Heart left ventricle (tissue), 16 donors: ENCODE data around the gene CD69. TPM values are rescaled to one million over a fixed set of nuclear protein-coding genes. Genes with fewer than 3 reads are reported as not detected.

Experiments used
- ATAC-seq, 4 donors: fragments of 200-7000 bp; cut with Tn5 transposase; one replicate each; pipeline ENCODE4 v1.9.1; 2020 to 2022; ENCODE audit warnings: moderate library complexity in 4 of 4, mild to moderate bottlenecking in 3 of 4, moderate number of reproducible peaks in 1 of 4
- DNase-seq, 5 donors: peaks; one replicate each; pipeline ENCODE4 v3.0.0-alpha.2; 2020
- H3K27ac ChIP-seq, 12 donors: fragments of 200-600 bp; sonication (generic) in 4 of 12; one replicate each; pipeline versions ENCODE4 v1.5.0 to v1.8.0; 2016 to 2022; ENCODE audit warnings: mild to moderate bottlenecking in 2 of 12
- H3K27me3 ChIP-seq, 9 donors: fragments of 200-600 bp; sonication (generic) in 2 of 9; one replicate each; pipeline versions ENCODE4 v1.5.1 to v1.8.0; 2016 to 2022; ENCODE audit warnings: mild to moderate bottlenecking in 3 of 9
- H3K36me3 ChIP-seq, 9 donors: fragments of 200-600 bp; sonication (generic) in 2 of 9; one replicate each; pipeline versions ENCODE4 v1.5.0 to v1.8.0; 2018 to 2022; ENCODE audit warnings: mild to moderate bottlenecking in 2 of 9
- H3K4me1 ChIP-seq, 12 donors: fragments of 200-600 bp; sonication (generic) in 4 of 12; one replicate each; pipeline versions ENCODE4 v1.5.0 to v1.8.0; 2016 to 2022; ENCODE audit warnings: mild to moderate bottlenecking in 3 of 12
- H3K4me3 ChIP-seq, 12 donors: fragments of 200-600 bp; sonication (generic) in 4 of 12; one replicate each; pipeline versions ENCODE4 v1.5.0 to v1.8.0; 2017 to 2022; ENCODE audit warnings: mild to moderate bottlenecking in 9 of 12, moderate library complexity in 4 of 12
- H3K9me3 ChIP-seq, 12 donors: fragments of 200-600 bp; sonication (generic) in 4 of 12; one replicate each; pipeline versions ENCODE4 v1.5.0 to v1.8.0; 2016 to 2022; ENCODE audit warnings: mild to moderate bottlenecking in 1 of 12
- POLR2A ChIP-seq, 2 donors: fragments of 450-650 bp; IDR thresholded peaks; one replicate each; pipeline ENCODE4 v1.6.1; 2017; ENCODE audit warnings: antibody characterized with exemption in 2 of 2, mild to moderate bottlenecking in 2 of 2, moderate library complexity in 2 of 2
- WGBS, 4 donors: extraction: QIAGEN DNeasy Blood & Tissue Kit in 2 of 4; methylation state at CpG; one replicate each; pipeline versions ENCODE4 v1.1.5 to v1.1.7; 2013 to 2018; 5-methylcytosine and 5-hydroxymethylcytosine counted together
- intact Hi-C, 10 donors: fragments of 100-400 bp; cut with DNase I; formaldehyde crosslinking; loops; one replicate each; pipeline versions ENCODE4 v1.11.1 to v1.14.2; 2022
- polyA plus RNA-seq, 2 donors: library from polyadenylated mRNA; stranded (reverse); fragments of 200-250 nt; gene quantifications; one replicate each; pipeline ENCODE4 v1.2.3, GENCODE V29; 2013
- total RNA-seq, 9 donors: library from RNA; depleted of rRNA in 2 of 9; stranded (reverse); fragments of >200 nt in 2 of 9; fragmentation: NEBNext Ultra II Directional in 3 of 9; extraction: Animal tissue kit (Norgen Biotek cat#: 25700) in 3 of 9; gene quantifications; one replicate each; pipeline versions ENCODE4 v1.1.0 to v1.2.4, GENCODE V29; 2016 to 2023
- TF ChIP-seq, protein P1 (sequence below), 12 donors: fragments of 200-600 bp; sonication (generic) in 4 of 12; IDR thresholded peaks; one replicate each; pipeline versions ENCODE4 v1.5.0 to v1.8.0; 2018 to 2022; ENCODE audit warnings: antibody characterized with exemption in 12 of 12, mild to moderate bottlenecking in 5 of 12
- donor health status: ischemic (EF 13 %, LVEDD 7.1; RV severe dilation, severe dysfunction).
- donor health status: healthy with polysubstance abuse.
- donor health status: DM: no; HTN: yes; CAD: no.
- donor health status: DM: no; HTN: no; CAD: no.
- donor health status: ischemic (EF 25% LVEDD 6.9; RV normal size, moderate dysfunction).
- donor health status: ischemic (EF 25% LVEDD 5.7; RV mildly dilated, moderate dysfunction).
- donor health status: healthy.
- donor health status: DM: yes; HTN: yes; CAD: no.
- donor health status: ischemic (EF 35%, LVEDD 5.7; RV mildly dilated, moderate dysfunction).
- donor health status: nonischemic (EF 11% LVEDD 7.7; RV severe dilation, severe dysfunction).
- donor health status: DM: yes; HTN: yes; CAD: no.
- donor health status: PGD.
- donor health status: ischemic (EF 29% LVEDD 5.4; RV normal size, mild dysfunction).
- donor health status: nonischemic (EF 23%, LVEDD 6.1; RV moderate dilation, normal function).

The CD69 gene
- total and polyA plus RNA-seq, 11 donors: 0.16 to 6.4 (median 0.43) TPM; not detected in 3

DNA sequence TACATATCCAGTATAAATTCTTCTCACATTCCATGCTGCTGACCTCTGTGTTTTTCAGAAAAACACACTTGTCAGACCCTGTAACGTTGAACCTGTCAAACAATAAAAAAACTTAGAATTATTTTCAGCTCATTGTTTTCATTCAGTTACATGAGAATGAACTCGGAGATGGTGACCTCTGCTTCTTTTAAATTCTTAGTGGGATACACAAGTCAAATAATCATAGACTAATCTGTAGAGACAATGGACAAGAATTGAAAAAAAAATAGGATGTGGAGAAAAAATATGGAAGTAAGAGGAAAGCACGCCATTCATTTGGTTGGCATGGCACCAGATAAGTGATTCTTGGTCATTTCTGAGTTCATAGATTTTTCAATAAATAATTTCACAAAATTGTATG, 7.2 kb downstream of the CD69 start:
- TF ChIP-seq, protein P1, sequence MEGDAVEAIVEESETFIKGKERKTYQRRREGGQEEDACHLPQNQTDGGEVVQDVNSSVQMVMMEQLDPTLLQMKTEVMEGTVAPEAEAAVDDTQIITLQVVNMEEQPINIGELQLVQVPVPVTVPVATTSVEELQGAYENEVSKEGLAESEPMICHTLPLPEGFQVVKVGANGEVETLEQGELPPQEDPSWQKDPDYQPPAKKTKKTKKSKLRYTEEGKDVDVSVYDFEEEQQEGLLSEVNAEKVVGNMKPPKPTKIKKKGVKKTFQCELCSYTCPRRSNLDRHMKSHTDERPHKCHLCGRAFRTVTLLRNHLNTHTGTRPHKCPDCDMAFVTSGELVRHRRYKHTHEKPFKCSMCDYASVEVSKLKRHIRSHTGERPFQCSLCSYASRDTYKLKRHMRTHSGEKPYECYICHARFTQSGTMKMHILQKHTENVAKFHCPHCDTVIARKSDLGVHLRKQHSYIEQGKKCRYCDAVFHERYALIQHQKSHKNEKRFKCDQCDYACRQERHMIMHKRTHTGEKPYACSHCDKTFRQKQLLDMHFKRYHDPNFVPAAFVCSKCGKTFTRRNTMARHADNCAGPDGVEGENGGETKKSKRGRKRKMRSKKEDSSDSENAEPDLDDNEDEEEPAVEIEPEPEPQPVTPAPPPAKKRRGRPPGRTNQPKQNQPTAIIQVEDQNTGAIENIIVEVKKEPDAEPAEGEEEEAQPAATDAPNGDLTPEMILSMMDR (IDR thresholded peaks at IDR 0.05): no peak
- no peak for TF ChIP-seq POLR2A (IDR thresholded peaks at IDR 0.05)
- 69 to 73% (median 70%) methylated on average over 3 of the region's 3 CpGs for WGBS, 4 donors
- DNase-seq (no peak), ATAC-seq (no peak)
- intact Hi-C loops: loop anchor here in 7 of 10 donors (5.0 kb wide), 5 partner anchors 44 to 389 kb away; no protein-coding TSS in a partner anchor
- Histone ChIP-seq H3K36me3 (peaks cover 0 to 14% (median 0%) of the 10 kb centered on the region in 9 donors), H3K9me3 (no peaks in the 10 kb centered on the region), H3K4me1 (peaks cover 0 to 14% (median 0%) of the 10 kb centered on the region in 12 donors), H3K4me3 (no peak overlapping the region), H3K27me3 (no peaks in the 10 kb centered on the region), H3K27ac (no peak overlapping the region)

DNA sequence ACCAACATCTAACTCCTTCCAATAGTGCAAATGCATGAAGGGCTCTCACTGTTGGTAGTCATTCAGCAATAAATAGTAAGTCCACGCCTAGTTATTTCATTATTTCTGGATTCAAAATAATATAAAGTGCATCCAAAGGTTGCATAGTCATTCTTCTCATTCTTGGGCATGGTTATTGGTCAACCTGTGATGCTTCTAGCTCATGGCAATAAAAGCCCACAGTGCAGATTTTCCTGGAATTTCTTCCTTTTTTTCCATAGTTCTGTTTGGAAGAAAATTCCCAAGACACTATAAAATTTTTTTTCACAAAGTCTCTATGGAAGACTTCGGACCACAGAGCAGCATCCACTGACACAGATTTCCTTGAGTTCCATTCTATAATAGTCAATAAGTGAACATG, 7.6 kb downstream of the CD69 start:
- intact Hi-C loops: loop anchor here in 7 of 10 donors (5.0 kb wide), 5 partner anchors 44 to 389 kb away; no protein-coding TSS in a partner anchor
- peaks cover 0 to 14% (median 0%) of the 10 kb centered on the region in 12 donors for H3K4me1 ChIP-seq
- H3K27ac ChIP-seq: no peak overlapping the region
- peaks cover 0 to 14% (median 0%) of the 10 kb centered on the region in 9 donors for H3K36me3 ChIP-seq
- WGBS, 4 donors: 84 to 92% (median 87%) methylated on average over 2 of the region's 2 CpGs
- DNase-seq: no peak
- H3K27me3 ChIP-seq: no peaks in the 10 kb centered on the region
- no peak overlapping the region for H3K4me3 ChIP-seq
- TF ChIP-seq, protein P1 (IDR thresholded peaks at IDR 0.05): no peak
- no peak for TF ChIP-seq POLR2A (IDR thresholded peaks at IDR 0.05)
- no peak for ATAC-seq
- no peaks in the 10 kb centered on the region for H3K9me3 ChIP-seq

DNA sequence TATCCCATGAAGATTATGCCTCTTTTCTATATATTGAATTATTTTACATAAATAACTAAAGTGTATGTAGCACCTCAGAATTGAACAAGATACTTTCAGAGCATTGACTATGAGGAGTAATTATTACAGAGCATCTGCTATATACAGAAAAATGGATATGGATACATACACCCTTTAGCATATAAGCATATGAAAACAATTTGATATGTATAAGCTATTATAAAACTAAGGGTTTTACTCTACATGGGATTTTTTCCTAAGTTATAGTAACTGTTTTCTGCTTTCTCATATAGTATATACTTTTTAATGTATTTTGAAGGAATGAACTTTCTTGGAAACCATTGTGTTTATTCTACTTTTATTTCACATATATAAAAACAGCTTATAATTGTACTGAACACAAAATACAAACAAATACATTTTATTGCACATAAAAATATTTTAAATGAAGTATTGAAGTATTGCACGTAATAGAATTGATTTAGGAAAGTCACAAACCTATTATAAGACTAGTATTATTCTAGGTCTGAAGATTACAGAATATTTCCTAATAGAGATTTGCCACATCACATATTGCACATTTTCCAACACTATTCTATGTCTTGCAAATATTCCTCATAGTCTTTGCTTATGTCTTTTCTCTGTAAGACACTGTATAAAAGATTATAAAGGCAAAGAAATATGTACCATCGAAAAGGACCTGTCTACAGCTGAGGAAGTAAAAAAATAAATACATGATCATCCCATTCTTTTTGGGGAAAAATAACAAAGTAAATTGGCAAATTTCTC, 8.4 kb downstream of the CD69 start:
- no peak for ATAC-seq
- TF ChIP-seq, protein P1 (IDR thresholded peaks at IDR 0.05): no peak
- TF ChIP-seq POLR2A (IDR thresholded peaks at IDR 0.05): no peak
- intact Hi-C loops: loop anchor here in 7 of 10 donors (5.0 kb wide), 5 partner anchors 45 to 390 kb away; no protein-coding TSS in a partner anchor

More for the DNA sequence above, 8.4 kb downstream of the CD69 start:
- no peaks in the 10 kb centered on the region for H3K27me3 ChIP-seq
- peaks cover 0 to 14% (median 0%) of the 10 kb centered on the region in 12 donors for H3K4me1 ChIP-seq
- no peaks in the 10 kb centered on the region for H3K9me3 ChIP-seq
- no peak overlapping the region for H3K4me3 ChIP-seq
- 94 to 96% (median 96%) methylated on average over 2 of the region's 2 CpGs for WGBS, 4 donors
- no peak overlapping the region for H3K27ac ChIP-seq
- H3K36me3 ChIP-seq: peaks cover 0 to 14% (median 0%) of the 10 kb centered on the region in 9 donors
- no peak for DNase-seq
